ENCODE measurements around the gene SLC35F3. TPM values are rescaled to one million over a fixed set of nuclear protein-coding genes. Genes with fewer than 3 reads are reported as not detected.
A peak's percentile ranks its signal among the peaks of the same experiment; 100 is the strongest.

SLC35F3 gene
- total and polyA plus RNA-seq, 9 of the 15 experiments (the other 6 are each of a cell fraction or from before 2014, with no cell fraction given), result 0.04 to 0.07 (median 0.04) TPM; not detected in 6

- no peak for TF ChIP-seq ZMIZ1 (IDR thresholded peaks at IDR 0.05; ENCODE audit: low read depth in 2 of 2, low read length in 2 of 2)
- peak; percentile 25; the same call in 1 of the 2 replicates for TF ChIP-seq ZNF512 (tag; IDR thresholded peaks at IDR 0.05)
- TF ChIP-seq BRF2 (IDR thresholded peaks at IDR 0.05; ENCODE audit: borderline replicate concordance, insufficient read depth, insufficient read length), result no peak
- TF ChIP-seq TEAD4 (IDR thresholded peaks at IDR 0.05; ENCODE audit: low read length), result 0 out of 2 replicates have a peak, but pooled peaks have one; percentile 21
- no peak for TF ChIP-seq TEAD4 (CRISPR knock-in tag; IDR thresholded peaks at IDR 0.05; ENCODE audit: borderline replicate concordance)
- no peak for TF ChIP-seq MTA1 (IDR thresholded peaks at IDR 0.05; ENCODE audit: borderline replicate concordance)
- TF ChIP-seq ZNF740 (CRISPR knock-in tag; IDR thresholded peaks at IDR 0.05), result no peak
- no peak for TF ChIP-seq ZNF740 (tag; IDR thresholded peaks at IDR 0.05)
Observed at GRCh38 chr1:234206651-234207284, 302.3 kb downstream of the SLC35F3 start (continued).

All from K562 (cell line).